Right atrium auricular region (tissue), 2 donors: ENCODE measurements around the gene GNA15. TPM values are rescaled to one million over a fixed set of nuclear protein-coding genes. Genes with fewer than 3 reads are reported as not detected.

Source experiments
- DNase-seq: peaks from one replicate; pipeline ENCODE4 v3.0.0-alpha.2; 2019; ENCODE audit warnings: low spot score
- H3K27ac ChIP-seq, 2 donors: fragments of 200-600 bp; sonication (generic); 1 replicate in 1 of 2; 2 replicates in 1 of 2; pipeline ENCODE4 v1.5.1; 2016 to 2019
- H3K27me3 ChIP-seq, 2 donors: fragments of 200-600 bp; sonication (generic); one replicate each; pipeline versions ENCODE4 v1.5.1 to v1.6.0; 2017 to 2019
- H3K36me3 ChIP-seq: fragments of 200-600 bp; sonication (generic); one replicate; pipeline ENCODE4 v1.5.1; 2016
- H3K4me1 ChIP-seq, 2 donors: fragments of 200-600 bp; sonication (generic); one replicate each; pipeline versions ENCODE4 v1.5.1 to v1.6.0; 2017 to 2019
- H3K4me3 ChIP-seq, 2 donors: fragments of 200-600 bp; sonication (generic); 1 replicate in 1 of 2; 2 replicates in 1 of 2; pipeline ENCODE4 v1.5.1; 2017 to 2019; ENCODE audit warnings: mild to moderate bottlenecking in 1 of 2, moderate library complexity in 1 of 2
- H3K9me3 ChIP-seq, 2 donors: fragments of 200-600 bp; sonication (generic); one replicate each; pipeline ENCODE4 v1.5.1; 2019
- CTCF ChIP-seq, 2 donors: fragments of 200-600 bp; sonication (generic); IDR thresholded peaks; one replicate each; pipeline ENCODE4 v1.5.1; 2019; ENCODE audit warnings: antibody characterized with exemption in 2 of 2
- total RNA-seq, 2 donors: library from RNA; depleted of rRNA; stranded (reverse); fragments of >200 nt; gene quantifications; one replicate each; pipeline ENCODE4 v1.1.0, GENCODE V29; 2016

Gene GNA15
- total RNA-seq, 2 donors from 2014 or later, result 0.74 to 3.0 TPM

GRCh38 chr19:3096267-3096901, 39.4 kb upstream of the GNA15 start:
- no peak for TF ChIP-seq CTCF (IDR thresholded peaks at IDR 0.05)
- Histone ChIP-seq H3K9me3 (no peaks in the 10 kb centered on the region), H3K4me3 (peak overlapping the region; percentile 97 to 99), H3K27me3 (no peaks in the 10 kb centered on the region), H3K4me1 (peaks cover 0 to 70% of the 10 kb centered on the region in 2 donors), H3K27ac (peak overlapping the region; percentile 91 to 92), H3K36me3 (no peaks in the 10 kb centered on the region)
- no peak for DNase-seq

- DNase-seq, result no peak
- Histone ChIP-seq H3K27me3 (no peaks in the 10 kb centered on the region), H3K36me3 (no peaks in the 10 kb centered on the region), H3K4me3 (peak overlapping the region in 1 of 2 donors; percentile 99), H3K9me3 (no peaks in the 10 kb centered on the region), H3K4me1 (peaks cover 0 to 74% of the 10 kb centered on the region in 2 donors), H3K27ac (peak overlapping the region; percentile 91 to 92)
- no peak for TF ChIP-seq CTCF (IDR thresholded peaks at IDR 0.05)
Measured at GRCh38 chr19:3096902-3097326, 38.9 kb upstream of the GNA15 start.

GRCh38 chr19:3097442-3097871, 38.4 kb upstream of the GNA15 start:
- peaks cover 0 to 79% of the 10 kb centered on the region in 2 donors for H3K4me1 ChIP-seq
- H3K4me3 ChIP-seq, result peak overlapping the region; percentile 11 to 99
- DNase-seq, result no peak
- no peaks in the 10 kb centered on the region for H3K36me3 ChIP-seq
- no peaks in the 10 kb centered on the region for H3K9me3 ChIP-seq
- H3K27ac ChIP-seq, result peak overlapping the region; percentile 91 to 92
- H3K27me3 ChIP-seq, result no peaks in the 10 kb centered on the region
- no peak for TF ChIP-seq CTCF (IDR thresholded peaks at IDR 0.05)

GRCh38 chr19:3098141-3098514, 37.7 kb upstream of the GNA15 start:
- Histone ChIP-seq H3K4me1 (peaks cover 0 to 86% of the 10 kb centered on the region in 2 donors), H3K4me3 (peak overlapping the region; percentile 11 to 99), H3K27ac (peak overlapping the region; percentile 91 to 92), H3K36me3 (no peaks in the 10 kb centered on the region), H3K9me3 (no peaks in the 10 kb centered on the region), H3K27me3 (no peaks in the 10 kb centered on the region)
- no peak for TF ChIP-seq CTCF (IDR thresholded peaks at IDR 0.05)
- no peak for DNase-seq

- peak overlapping the region; percentile 11 to 99 for H3K4me3 ChIP-seq
- no peaks in the 10 kb centered on the region for H3K9me3 ChIP-seq
- H3K36me3 ChIP-seq, result no peaks in the 10 kb centered on the region
- no peak for TF ChIP-seq CTCF (IDR thresholded peaks at IDR 0.05)
- no peaks in the 10 kb centered on the region for H3K27me3 ChIP-seq
- peak; percentile 79 for DNase-seq
- peak overlapping the region; percentile 91 to 92 for H3K27ac ChIP-seq
- H3K4me1 ChIP-seq, result peaks cover 0 to 88% of the 10 kb centered on the region in 2 donors
Measured at GRCh38 chr19:3098515-3099346, 37.1 kb upstream of the GNA15 start.
